Measurements from ENCODE around the gene GDF10.

The GDF10 gene

DNA sequence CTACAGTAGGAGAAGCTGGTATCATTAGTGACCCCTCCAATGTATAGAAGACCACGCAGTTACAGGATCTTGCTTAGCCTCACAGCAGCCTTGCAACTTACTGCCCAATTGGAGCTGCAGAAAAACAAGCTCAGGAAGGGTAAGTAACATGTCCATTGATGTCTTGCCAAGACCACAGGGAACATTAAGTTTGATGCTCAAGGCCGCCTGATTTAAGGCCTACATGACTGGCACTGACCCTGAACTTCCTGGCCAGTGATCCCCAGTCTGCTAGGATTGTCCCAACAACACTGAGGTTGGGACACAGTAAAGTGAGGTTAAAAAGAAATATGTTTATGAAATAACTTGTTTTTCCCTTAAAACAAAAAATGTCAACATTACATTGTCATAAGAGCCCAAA is 15.4 kb downstream of the GDF10 start:
- DNase-seq (ENCODE audit: low read depth in 2 of 2) = no peak

DNA sequence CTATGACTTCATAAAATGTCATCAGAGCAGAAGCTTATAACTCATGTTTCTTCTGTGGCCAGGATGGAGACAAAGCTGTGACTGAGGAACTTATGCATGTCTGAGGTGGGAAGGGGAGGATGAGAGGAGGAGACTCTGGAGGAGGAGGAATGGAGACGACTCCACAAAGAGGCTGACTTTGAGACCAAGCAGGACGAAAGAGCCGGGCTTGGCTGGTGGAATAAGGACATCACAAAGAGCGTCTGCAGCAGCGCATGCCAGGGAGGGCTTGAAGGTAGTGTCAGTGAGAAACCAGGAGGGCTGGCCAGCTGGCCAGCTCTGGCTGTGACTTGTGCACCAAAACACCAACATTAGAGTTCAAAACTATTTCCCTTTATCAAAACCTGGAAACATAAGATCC is 16.1 kb downstream of the GDF10 start:
- DNase-seq (ENCODE audit: low read depth in 2 of 2) = no peak

DNA sequence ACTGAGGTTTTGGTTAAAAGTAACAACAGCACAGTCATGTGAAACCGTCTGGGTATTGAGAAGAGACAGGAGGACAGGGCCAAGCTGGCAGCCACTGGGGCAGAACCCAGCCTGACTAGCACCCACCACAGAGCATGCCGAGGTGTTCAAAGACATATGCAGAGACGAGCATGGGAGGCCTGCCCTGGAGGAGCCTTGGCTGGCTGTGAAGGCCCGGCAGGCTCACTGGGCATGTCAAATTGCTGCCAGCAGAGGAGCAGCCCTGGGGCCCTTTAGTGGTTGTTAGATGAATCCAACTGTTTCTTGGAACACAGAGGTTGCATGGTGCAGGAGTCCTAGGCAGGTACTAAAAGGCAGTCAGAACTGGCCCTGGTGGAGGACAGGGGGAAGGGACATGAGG is 17.3 kb downstream of the GDF10 start:
- no peak for DNase-seq (ENCODE audit: low read depth in 2 of 2)

DNA sequence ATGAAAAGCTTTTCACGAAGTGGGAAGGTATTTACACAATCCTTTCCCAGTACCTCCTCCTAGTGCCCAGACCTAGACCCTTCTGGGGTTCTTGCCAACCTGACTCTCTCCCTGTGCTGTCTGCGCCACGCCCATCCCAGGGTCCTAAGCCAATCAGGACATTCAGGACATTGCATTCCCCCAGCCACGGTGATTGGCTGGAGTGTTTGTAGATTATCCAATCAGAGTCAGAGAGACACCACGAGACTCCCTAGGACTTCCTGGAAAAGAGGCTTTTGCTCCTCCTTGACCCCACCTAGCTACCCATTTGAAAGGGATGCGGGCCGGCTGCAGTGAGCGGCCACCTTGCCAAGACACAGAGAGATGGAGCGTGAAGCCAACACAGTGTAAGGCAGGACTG is 18.7 kb downstream of the GDF10 start:
- no peak for DNase-seq (ENCODE audit: low read depth in 2 of 2)

DNA sequence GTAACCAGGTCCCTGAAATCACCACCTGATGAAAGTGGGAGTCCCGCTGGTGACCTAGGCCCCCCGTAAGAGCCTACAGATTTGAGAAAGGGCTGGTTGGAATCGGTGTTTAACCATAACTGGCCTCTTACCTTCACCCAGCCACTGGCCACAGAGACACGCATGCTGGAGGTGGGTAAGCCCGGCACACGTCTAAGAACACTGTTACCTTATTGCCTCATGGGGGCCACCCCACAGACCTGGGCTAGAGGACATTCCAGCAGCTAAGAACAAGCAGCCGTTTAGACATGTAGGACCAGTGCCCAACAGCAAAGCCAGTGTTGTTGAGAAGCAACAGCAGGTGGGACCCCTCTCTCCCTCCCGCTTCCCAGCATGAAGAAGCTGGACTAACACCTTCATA is 19.8 kb downstream of the GDF10 start:
- DNase-seq (ENCODE audit: low read depth in 2 of 2) = no peak

DNA sequence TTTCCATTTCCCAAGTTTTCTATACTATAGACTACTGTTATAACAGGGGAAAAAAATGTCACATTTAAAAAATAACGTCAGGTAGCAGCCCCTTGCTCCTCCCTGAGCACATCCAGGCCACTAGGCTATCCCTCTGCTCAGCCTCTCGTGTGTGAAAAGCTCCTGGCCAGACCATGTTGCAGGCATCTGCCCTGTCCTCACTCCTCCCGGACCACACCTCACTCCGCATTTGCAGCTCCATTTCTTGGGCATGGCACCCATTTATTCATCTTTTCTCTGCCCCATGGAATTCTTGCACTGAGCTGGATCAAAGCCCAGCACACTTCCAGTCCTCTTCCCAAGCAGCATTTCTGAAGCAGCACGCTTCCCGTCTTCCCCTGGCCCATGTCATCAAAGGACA is 20.8 kb downstream of the GDF10 start:
- DNase-seq (ENCODE audit: low read depth in 2 of 2) = no peak

DNA sequence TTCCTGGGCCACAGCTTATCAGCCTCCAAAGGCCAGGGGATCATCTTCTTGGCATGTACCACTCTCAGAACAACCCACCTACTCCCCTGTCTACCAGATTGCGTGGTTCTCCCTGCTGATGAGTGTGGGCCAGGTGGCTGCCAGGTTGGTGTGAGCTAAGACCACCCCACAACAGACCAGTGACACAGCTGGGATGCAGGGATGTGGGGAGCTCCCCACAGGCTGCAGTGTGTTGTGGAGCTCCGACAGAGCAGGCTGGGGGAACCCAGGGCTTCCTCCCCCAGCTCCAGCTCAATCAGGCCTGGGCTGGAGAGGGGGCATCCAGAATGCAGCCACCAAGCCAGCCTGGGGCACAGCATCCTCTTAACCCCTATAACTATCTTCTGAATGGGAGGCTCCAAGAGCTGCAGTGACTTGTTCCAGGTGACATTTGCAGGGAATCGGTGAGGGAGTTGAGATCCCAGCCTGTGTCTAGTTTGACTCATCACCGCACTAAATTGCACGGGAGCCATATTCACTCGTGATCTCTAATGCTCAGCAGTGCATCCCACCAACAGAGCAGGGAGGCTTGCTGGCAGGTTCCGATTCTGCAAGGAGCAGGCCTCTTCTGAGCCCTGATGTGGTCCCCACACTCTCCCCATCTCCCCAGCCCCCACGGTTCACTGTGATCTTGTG is 21.7 kb downstream of the GDF10 start:
- no peak for DNase-seq (ENCODE audit: low read depth in 2 of 2)

DNA sequence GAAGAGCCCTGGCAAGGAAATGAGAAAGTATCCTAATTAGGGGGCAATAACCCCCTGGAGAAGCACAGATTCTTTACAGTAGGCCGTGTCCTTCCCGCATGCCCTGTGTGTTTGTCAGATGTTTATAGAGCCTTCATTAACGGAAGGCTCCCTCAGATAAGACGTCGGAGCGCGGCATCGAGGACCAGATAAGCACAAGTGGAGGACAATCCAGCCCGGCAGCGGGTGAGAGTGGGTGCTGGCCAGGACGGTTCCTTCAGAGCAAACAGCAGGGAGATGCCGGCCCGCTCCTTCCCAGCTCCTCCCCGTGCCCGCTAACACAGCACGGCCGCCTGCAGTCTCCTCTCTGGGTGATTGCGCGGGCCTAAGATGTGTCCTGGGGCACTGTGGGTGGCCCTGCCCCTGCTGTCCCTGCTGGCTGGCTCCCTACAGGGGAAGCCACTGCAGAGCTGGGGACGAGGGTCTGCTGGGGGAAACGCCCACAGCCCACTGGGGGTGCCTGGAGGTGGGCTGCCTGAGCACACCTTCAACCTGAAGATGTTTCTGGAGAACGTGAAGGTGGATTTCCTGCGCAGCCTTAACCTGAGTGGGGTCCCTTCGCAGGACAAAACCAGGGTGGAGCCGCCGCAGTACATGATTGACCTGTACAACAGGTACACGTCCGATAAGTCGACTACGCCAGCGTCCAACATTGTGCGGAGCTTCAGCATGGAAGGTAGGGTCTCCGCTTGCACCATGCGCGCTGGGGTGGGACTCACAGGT is 22.5 kb downstream of the GDF10 start, which contains the start of gene GDF2:
TSS of gene GDF2 (plus strand) at position 155 of the 762 bp plus-strand sequence. CDS start at position 370, 215 bp downstream.
- DNase-seq (ENCODE audit: low read depth in 2 of 2) = no peak

DNA sequence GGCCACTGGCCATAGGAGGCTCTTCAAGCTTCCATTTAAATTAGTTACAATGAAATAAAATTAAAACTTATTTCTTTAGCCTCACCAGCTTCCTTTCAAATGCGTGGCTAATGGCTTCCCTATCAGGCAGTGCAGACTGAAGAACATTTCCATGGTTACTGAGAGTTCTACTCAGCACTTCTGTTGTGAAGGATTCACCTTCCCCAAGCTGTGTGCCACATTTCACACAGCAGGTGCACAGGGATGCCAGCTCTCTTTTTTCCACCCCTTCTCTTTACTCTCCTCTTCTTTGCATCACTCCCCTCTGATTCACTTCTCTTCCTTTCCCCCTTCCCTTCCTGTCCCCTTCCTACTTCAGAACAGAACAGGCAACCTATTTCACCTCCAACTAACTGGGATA is 23.1 kb downstream of the GDF10 start:
- no peak for DNase-seq (ENCODE audit: low read depth in 2 of 2)

DNA sequence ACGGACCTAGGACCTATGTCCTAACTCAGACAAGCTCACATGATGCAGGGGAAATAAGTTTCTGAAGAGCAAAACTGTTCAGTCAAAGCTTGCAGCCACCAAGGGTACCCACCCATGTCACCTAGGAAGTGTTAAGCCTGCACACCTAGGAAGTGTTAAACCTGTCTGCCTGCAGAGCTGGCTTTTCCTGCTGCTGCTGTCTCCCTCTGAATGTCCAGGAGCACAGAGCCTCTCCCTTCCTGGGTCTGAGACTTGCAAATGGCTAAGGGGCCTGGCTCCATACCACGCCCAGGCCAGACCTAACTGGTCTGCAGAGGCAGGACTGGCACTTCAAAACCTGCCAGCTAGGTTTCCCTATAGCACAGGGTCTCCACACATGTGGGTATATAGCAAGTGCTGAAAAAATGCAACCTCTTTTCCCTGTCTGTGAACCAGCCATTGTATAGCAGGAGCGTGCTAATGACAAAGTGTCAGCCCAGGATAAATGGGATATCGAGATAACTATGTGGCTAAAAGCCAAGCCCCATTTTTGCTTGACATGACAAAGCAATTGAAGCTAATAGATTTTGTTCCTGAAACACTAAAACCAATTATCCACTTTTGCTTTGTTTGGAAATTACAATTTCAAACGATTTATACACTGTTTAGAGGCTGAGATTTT is 23.8 kb downstream of the GDF10 start:
- DNase-seq (ENCODE audit: low read depth in 2 of 2) = no peak

DNA sequence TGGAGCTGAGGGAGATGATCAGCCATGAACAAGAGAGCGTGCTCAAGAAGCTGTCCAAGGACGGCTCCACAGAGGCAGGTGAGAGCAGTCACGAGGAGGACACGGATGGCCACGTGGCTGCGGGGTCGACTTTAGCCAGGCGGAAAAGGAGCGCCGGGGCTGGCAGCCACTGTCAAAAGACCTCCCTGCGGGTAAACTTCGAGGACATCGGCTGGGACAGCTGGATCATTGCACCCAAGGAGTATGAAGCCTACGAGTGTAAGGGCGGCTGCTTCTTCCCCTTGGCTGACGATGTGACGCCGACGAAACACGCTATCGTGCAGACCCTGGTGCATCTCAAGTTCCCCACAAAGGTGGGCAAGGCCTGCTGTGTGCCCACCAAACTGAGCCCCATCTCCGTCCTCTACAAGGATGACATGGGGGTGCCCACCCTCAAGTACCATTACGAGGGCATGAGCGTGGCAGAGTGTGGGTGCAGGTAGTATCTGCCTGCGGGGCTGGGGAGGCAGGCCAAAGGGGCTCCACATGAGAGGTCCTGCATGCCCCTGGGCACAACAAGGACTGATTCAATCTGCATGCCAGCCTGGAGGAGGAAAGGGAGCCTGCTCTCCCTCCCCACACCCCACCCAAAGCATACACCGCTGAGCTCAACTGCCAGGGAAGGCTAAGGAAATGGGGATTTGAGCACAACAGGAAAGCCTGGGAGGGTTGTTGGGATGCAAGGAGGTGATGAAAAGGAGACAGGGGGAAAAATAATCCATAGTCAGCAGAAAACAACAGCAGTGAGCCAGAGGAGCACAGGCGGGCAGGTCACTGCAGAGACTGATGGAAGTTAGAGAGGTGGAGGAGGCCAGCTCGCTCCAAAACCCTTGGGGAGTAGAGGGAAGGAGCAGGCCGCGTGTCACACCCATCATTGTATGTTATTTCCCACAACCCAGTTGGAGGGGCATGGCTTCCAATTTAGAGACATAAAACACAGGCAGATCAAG is 25.6 kb downstream of the GDF10 start:
- no peak for DNase-seq (ENCODE audit: low read depth in 2 of 2)

DNA sequence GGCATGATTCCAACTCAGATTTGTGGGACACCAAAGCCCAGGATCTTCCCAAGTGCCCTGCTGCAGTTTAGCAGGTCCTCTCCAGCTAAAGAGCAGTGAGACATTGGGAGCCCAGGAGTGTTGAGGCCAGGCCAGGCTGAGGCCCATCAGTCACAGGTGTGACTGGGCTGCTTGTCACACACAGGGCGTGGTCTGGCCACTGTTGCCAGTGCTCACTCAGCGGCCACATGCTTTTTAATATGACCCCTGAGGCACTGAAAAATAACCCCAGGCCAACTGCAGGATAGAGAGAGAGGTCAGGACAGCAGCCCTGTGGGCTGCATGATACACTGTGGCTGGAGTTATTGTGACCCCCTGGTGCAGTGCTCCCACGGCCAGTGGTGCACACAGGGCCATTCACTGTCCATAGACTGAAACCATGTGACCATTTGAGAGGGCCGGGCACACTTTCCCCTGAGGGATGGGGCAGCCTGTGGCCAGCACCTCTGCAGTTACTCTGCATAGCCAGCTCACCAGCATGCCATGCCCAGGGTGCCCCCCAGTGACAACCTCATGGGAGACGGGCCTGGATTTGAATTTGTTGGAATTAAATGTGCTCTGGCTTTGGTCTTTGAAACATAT is 26.4 kb downstream of the GDF10 start:
- no peak for DNase-seq (ENCODE audit: low read depth in 2 of 2)

DNA sequence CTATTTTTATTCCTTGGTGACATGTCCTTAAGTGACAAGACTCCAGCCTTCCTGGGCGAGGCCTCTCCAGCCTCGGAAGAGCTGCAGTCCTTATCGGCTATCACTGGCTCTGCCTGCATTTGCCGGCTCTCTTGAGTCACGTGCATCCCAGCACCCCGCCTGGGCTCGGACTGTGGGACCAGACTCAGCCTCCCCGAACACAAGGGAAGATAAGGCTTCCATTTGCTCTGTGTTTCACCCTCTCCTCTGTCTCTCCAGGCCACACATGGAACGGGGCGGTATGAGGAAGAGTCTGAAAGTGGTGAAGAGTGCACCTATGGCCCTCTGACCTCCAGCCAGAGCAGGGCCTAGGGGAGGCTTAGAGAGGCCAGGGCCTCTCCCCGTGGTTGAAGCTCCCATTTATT is 26.9 kb downstream of the GDF10 start:
- no peak for DNase-seq (ENCODE audit: low read depth in 2 of 2)

DNA sequence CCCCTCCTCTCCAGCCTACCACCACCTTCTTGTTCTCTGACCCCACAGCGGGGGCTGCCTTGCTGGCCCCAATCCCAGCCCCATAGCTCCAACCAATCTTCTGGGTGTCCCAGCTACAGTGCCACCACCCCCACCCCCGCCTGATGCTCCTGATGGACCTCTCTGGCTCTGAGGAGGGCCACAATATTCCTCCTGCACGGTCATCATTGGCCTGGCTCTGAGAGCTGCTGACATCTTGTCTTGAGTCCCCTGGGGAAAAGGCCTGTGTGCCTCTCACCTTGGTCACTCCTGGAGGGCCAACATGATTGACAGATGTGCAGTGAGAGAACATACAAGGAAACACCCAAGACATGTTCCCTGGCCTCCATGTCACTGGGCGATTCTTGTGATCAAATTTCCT is 29.9 kb downstream of the GDF10 start:
- DNase-seq (ENCODE audit: low read depth in 2 of 2) = no peak

DNA sequence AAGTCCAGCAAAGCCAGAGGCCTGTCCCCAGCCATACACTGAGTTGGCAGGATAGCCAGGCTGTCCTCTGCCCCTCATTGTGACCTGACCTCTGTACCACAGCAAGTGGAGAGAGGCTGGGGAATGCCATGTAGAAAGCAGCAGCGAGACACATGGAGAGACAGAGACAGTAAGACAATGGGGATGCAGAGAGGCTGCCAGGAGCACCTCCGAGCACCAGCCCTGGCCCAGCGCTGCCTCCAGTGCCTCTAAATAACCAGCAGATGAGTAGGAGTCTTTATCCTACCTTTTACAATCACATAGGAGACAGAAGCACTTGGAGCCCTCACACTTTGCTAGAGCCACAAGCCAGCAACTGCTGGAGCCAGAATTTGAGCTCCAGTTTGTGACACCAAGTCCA is 30.4 kb downstream of the GDF10 start:
- DNase-seq (ENCODE audit: low read depth in 2 of 2) = no peak

DNA sequence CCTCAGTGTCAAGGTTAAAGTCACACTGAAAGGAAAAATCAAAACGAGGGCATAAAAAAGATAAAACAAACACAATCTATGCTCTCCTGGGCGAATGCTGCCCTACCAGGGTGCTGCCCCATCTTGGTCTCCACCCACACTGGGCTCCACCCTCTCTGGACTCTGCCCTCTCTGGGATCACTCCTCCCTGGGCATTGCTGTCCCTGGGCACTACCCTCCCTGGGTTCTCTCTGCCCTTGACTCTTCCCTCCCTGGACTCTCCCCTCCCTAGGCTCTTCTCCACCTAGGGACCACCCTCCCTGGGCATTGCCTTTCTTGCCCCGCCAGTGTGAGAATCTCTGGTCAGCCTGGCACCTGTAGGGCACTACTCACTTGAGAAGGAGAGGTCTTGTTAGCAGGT is 30.8 kb downstream of the GDF10 start:
- no peak for DNase-seq (ENCODE audit: low read depth in 2 of 2)

DNA sequence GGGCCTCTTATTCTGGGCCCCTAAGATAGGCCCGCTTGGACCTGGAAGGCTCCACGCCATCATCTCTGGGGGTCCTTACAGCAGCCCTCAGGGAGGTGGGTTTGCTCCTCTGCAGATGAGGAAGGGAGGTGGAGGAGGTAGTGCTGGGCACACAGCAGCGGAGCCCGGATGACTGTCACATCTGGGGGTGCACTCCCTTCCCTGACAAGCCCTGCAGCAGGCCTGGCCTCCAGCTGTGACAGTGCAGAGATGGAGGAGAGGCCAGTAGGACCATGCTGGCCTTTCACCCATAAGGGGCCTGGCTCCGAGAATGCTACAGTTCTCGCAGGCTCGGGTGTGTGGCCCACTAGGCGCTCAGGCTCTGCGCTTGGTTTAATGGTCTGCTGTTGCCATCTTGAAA is 31.5 kb downstream of the GDF10 start:
- DNase-seq (ENCODE audit: low read depth in 2 of 2) = no peak

DNA sequence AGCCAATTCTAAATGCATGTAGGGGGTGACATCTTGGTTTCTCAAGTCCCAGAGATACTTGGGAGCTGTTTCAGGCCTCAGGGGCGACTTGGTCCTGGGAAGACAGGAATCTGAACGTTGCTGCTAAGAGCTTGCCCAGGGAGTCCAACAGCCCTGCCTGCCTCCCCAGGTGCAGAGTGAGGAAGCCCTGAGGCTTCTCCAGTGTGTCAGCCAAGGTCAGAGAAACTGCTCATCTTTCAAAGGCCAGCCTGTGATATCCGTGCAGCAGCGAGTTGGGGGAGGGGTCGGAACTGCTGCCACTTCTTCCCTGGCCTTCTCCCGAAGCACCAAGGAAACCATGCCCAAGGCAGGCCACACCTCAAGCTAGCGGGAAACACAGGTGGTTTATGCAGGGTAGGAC is 32.0 kb downstream of the GDF10 start:
- DNase-seq (ENCODE audit: low read depth in 2 of 2) = no peak

DNA sequence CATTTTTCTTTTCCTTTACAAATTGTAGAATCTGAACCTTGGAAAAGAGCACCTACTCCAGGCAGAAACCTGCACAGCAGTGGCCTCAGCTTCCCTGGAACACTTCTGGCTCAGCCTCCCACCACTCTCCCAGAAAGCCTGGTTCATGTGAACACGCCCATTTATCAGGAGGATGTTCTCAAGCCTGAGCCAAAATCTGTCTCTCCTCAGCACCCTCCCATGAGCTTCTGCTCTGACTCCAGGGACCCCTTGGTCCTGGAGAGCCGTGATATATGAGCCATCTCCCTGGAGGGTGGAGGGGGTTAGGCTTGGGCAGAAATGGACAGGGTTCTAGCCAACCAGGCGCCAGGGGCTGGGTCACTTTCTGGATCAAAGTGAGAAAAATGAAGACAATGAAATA is 32.4 kb downstream of the GDF10 start:
- no peak for DNase-seq (ENCODE audit: low read depth in 2 of 2)

DNA sequence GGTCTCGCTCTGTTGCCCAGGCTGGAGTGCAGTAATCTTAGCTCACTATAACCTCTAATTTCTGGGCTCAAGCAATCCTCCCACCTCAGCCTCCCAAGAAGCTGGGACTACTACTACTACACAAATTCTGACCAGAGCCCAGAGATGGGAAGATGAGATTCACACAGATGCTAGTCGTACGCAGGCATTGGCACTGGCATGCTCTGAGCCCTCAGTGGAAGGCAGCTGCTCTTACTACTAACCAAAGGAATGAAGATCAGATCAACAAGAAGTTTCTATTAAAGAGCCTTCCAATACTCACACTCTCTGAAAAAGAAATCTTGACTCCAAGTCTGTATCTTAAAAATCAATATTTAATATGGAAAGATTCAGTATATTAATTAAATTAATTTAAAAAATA is 32.9 kb downstream of the GDF10 start:
- no peak for DNase-seq (ENCODE audit: low read depth in 2 of 2)

DNA sequence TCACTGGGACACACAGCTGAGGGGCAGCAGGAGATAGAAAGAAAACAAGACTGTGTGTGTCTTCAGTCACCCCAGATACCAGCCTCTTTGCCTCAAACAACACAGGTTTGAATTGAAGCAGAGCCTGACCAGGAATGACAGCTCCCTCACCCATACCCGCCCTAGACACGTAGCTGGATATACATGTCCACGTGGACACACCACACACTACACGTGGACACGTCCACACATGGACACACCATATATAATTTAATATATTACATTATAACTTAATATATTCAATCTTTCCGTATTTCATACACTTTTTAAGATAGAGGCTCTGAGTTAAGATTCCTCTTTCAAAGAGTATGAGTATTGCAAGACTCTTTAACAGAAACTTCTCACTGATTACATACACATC is 33.5 kb downstream of the GDF10 start:
- DNase-seq (ENCODE audit: low read depth in 2 of 2) = no peak
